Naive B cell (primary cell): ENCODE measurements around the gene MYBPH. TPM values are rescaled to one million over a fixed set of nuclear protein-coding genes. Genes with fewer than 3 reads are reported as not detected.
A peak's percentile ranks its signal among the peaks of the same experiment; 100 is the strongest.

Source experiments
- ATAC-seq, 2 donors: fragments of 150-1000 bp; cut with Tn5 transposase; 2 replicates each; pipeline ENCODE4 v1.10.0; 2021; ENCODE audit warnings: low read depth in 2 of 2, mild to moderate bottlenecking in 2 of 2, moderate library complexity in 2 of 2
- DNase-seq: peaks from one replicate; pipeline ENCODE4 v3.0.0; 2022
- H3K27ac Mint-ChIP-seq, 6 donors: one replicate each; pipeline ENCODE4 v1.8.0; 2020 to 2022; ENCODE audit warnings: mild to moderate bottlenecking in 6 of 6, mixed read lengths in 6 of 6, moderate library complexity in 5 of 6, inconsistent platforms in 2 of 6
- H3K27me3 Mint-ChIP-seq, 3 donors: one replicate each; pipeline ENCODE4 v1.8.0; 2021 to 2022; ENCODE audit warnings: mixed read lengths in 3 of 3, mild to moderate bottlenecking in 1 of 3
- H3K36me3 Mint-ChIP-seq, 2 donors: one replicate each; pipeline ENCODE4 v1.8.0; 2020 to 2022; ENCODE audit warnings: mixed read lengths in 2 of 2, inconsistent platforms in 1 of 2, mild to moderate bottlenecking in 1 of 2
- H3K4me1 Mint-ChIP-seq, 3 donors: one replicate each; pipeline ENCODE4 v1.8.0; 2020 to 2022; ENCODE audit warnings: mixed read lengths in 3 of 3, inconsistent platforms in 1 of 3, mild to moderate bottlenecking in 1 of 3, moderate library complexity in 1 of 3
- H3K4me3 Mint-ChIP-seq, 8 donors: one replicate each; pipeline ENCODE4 v1.8.0; 2020 to 2022; ENCODE audit warnings: mild to moderate bottlenecking in 8 of 8, mixed read lengths in 8 of 8, moderate library complexity in 8 of 8, inconsistent platforms in 2 of 8
- H3K9me3 Mint-ChIP-seq, 7 donors: one replicate each; pipeline ENCODE4 v1.8.0; 2020 to 2022; ENCODE audit warnings: mixed read lengths in 7 of 7, mild to moderate bottlenecking in 5 of 7, inconsistent platforms in 2 of 7, moderate library complexity in 1 of 7
- polyA plus RNA-seq, 6 donors: library from polyadenylated mRNA; unstranded; fragments of 300-500 nt; fragmentation: Illumina TruSeq; gene quantifications; one replicate each; pipeline ENCODE4 v1.2.3, GENCODE V29; 2021; ENCODE audit warnings: low read depth in 6 of 6

The MYBPH gene
- polyA plus RNA-seq, 6 donors from 2014 or later = not detected

GRCh38 chr1:203129501-203130231 lies 46.0 kb downstream of the MYBPH start:
- DNase-seq (no peak), ATAC-seq (no peak)
- H3K27ac Mint-ChIP-seq = peak overlapping the region in 1 of 6 donors; percentile 85
- peaks cover 27 to 72% (median 60%) of the 10 kb centered on the region in 3 donors for H3K27me3 Mint-ChIP-seq
- no peaks in the 10 kb centered on the region for H3K9me3 Mint-ChIP-seq
- peaks cover 0 to 9% of the 10 kb centered on the region in 2 donors for H3K36me3 Mint-ChIP-seq
- H3K4me1 Mint-ChIP-seq = peaks cover 19 to 26% (median 23%) of the 10 kb centered on the region in 3 donors
- H3K4me3 Mint-ChIP-seq = no peak overlapping the region

GRCh38 chr1:203128716-203129500 lies 46.7 kb downstream of the MYBPH start:
- peaks cover 31 to 75% (median 67%) of the 10 kb centered on the region in 3 donors for H3K27me3 Mint-ChIP-seq
- H3K4me3 Mint-ChIP-seq = peak overlapping the region in 4 of 8 donors; percentile 30 to 66 (median 44)

GRCh38 chr1:203128431-203128715 lies 47.3 kb downstream of the MYBPH start:
- no peaks in the 10 kb centered on the region for H3K9me3 Mint-ChIP-seq
- DNase-seq (no peak), ATAC-seq (no peak)
- H3K4me3 Mint-ChIP-seq = peak overlapping the region in 5 of 8 donors; percentile 30 to 70 (median 51)
- peaks cover 19 to 26% (median 23%) of the 10 kb centered on the region in 3 donors for H3K4me1 Mint-ChIP-seq
- H3K27me3 Mint-ChIP-seq = peaks cover 36 to 77% (median 72%) of the 10 kb centered on the region in 3 donors
- peaks cover 0 to 9% of the 10 kb centered on the region in 2 donors for H3K36me3 Mint-ChIP-seq
- H3K27ac Mint-ChIP-seq = no peak overlapping the region

More at GRCh38 chr1:203128716-203129500, 46.7 kb downstream of the MYBPH start:
- no peak for DNase-seq
- Mint-ChIP-seq H3K36me3 (peaks cover 0 to 9% of the 10 kb centered on the region in 2 donors), H3K4me1 (peaks cover 19 to 26% (median 23%) of the 10 kb centered on the region in 3 donors), H3K27ac (peak overlapping the region in 2 of 6 donors; percentile 65 to 85), H3K9me3 (no peaks in the 10 kb centered on the region)
- ATAC-seq = no peak

GRCh38 chr1:203127666-203128430 lies 47.8 kb downstream of the MYBPH start, which contains the start of gene ADORA1:
Gene ADORA1, plus strand, starts transcription at chr1:203127726. Its CDS starts 1,116 bp downstream, at chr1:203128842.
- Mint-ChIP-seq H3K36me3 (peaks cover 0 to 9% of the 10 kb centered on the region in 2 donors), H3K27me3 (peaks cover 37 to 77% (median 72%) of the 10 kb centered on the region in 3 donors), H3K27ac (peak within 1 kb of the TSS in 1 of 6 donors; percentile 60), H3K4me3 (peak within 1 kb of the TSS in 7 of 8 donors; percentile 54 to 77 (median 63)), H3K9me3 (no peaks in the 10 kb centered on the region), H3K4me1 (peaks cover 19 to 26% (median 23%) of the 10 kb centered on the region in 3 donors)
- ATAC-seq (no peak), DNase-seq (no peak)

GRCh38 chr1:203126866-203127665 lies 48.6 kb downstream of the MYBPH start:
- DNase-seq (no peak), ATAC-seq (no peak)
- Mint-ChIP-seq H3K9me3 (no peaks in the 10 kb centered on the region), H3K27me3 (peaks cover 40 to 80% (median 78%) of the 10 kb centered on the region in 3 donors), H3K36me3 (peaks cover 0 to 9% of the 10 kb centered on the region in 2 donors), H3K4me1 (peaks cover 19 to 26% (median 23%) of the 10 kb centered on the region in 3 donors), H3K4me3 (peak overlapping the region in 7 of 8 donors; percentile 54 to 77 (median 63)), H3K27ac (peak overlapping the region in 1 of 6 donors; percentile 60)

GRCh38 chr1:203126151-203126865 lies 49.3 kb downstream of the MYBPH start:
- ATAC-seq (no peak), DNase-seq (no peak)
- Mint-ChIP-seq H3K27ac (no peak overlapping the region), H3K4me3 (peak overlapping the region in 4 of 8 donors; percentile 5 to 60 (median 48)), H3K9me3 (no peaks in the 10 kb centered on the region), H3K27me3 (peaks cover 47 to 81% (median 81%) of the 10 kb centered on the region in 3 donors), H3K4me1 (peaks cover 23 to 26% (median 23%) of the 10 kb centered on the region in 3 donors), H3K36me3 (peaks cover 0 to 9% of the 10 kb centered on the region in 2 donors)

GRCh38 chr1:203124546-203125317 lies 50.9 kb downstream of the MYBPH start:
- Mint-ChIP-seq H3K4me3 (peak overlapping the region in 1 of 8 donors; percentile 59), H3K27ac (no peak overlapping the region), H3K9me3 (no peaks in the 10 kb centered on the region), H3K4me1 (peaks cover 23 to 26% (median 23%) of the 10 kb centered on the region in 3 donors), H3K27me3 (peaks cover 62 to 92% (median 86%) of the 10 kb centered on the region in 3 donors), H3K36me3 (peaks cover 0 to 9% of the 10 kb centered on the region in 2 donors)
- DNase-seq (no peak), ATAC-seq (no peak)

GRCh38 chr1:203124011-203124410 lies 51.6 kb downstream of the MYBPH start:
- Mint-ChIP-seq H3K27ac (no peak overlapping the region), H3K9me3 (no peaks in the 10 kb centered on the region)

GRCh38 chr1:203122159-203122558 lies 53.5 kb downstream of the MYBPH start:
- DNase-seq = no peak
- no peak for ATAC-seq
- Mint-ChIP-seq H3K27ac (no peak overlapping the region), H3K36me3 (peaks cover 0 to 6% of the 10 kb centered on the region in 2 donors), H3K9me3 (peaks cover 0 to 2% (median 0%) of the 10 kb centered on the region in 7 donors), H3K4me3 (no peak overlapping the region), H3K4me1 (peaks cover 12 to 15% (median 14%) of the 10 kb centered on the region in 3 donors), H3K27me3 (peaks cover 64 to 87% (median 78%) of the 10 kb centered on the region in 3 donors)

More at GRCh38 chr1:203124011-203124410, 51.6 kb downstream of the MYBPH start:
- Mint-ChIP-seq H3K36me3 (peaks cover 0 to 9% of the 10 kb centered on the region in 2 donors), H3K4me3 (no peak overlapping the region), H3K4me1 (peaks cover 23 to 26% (median 23%) of the 10 kb centered on the region in 3 donors), H3K27me3 (peaks cover 64 to 88% (median 86%) of the 10 kb centered on the region in 3 donors)
- ATAC-seq (no peak), DNase-seq (no peak)

- Mint-ChIP-seq H3K27ac (no peak overlapping the region), H3K9me3 (peaks cover 0 to 2% (median 0%) of the 10 kb centered on the region in 7 donors), H3K27me3 (peaks cover 59 to 85% (median 72%) of the 10 kb centered on the region in 3 donors), H3K4me1 (peaks cover 5 to 10% (median 7%) of the 10 kb centered on the region in 3 donors), H3K4me3 (no peak overlapping the region), H3K36me3 (no peaks in the 10 kb centered on the region)
- ATAC-seq (no peak), DNase-seq (no peak)
Measured at GRCh38 chr1:203121186-203122015, 54.2 kb downstream of the MYBPH start.
